D721Med (cell line): ENCODE data around the gene CTXN1.

Source experiments
- DNase-seq: peaks from one replicate; pipeline ENCODE4 v3.0.0; 2011; ENCODE audit warnings: low spot score; ENCODE audit not compliant: insufficient read length
- FAIRE-seq: peaks from 2 replicates; lab custom pipeline; 2011; peaks lifted over from hg19 to GRCh38; lab: Jason Lieb, UNC
- CTCF ChIP-seq: IDR thresholded peaks from 2 replicates; pipeline ENCODE4 v1.5.1; 2012; ENCODE audit warnings: mild to moderate bottlenecking, control low read depth; ENCODE audit not compliant: insufficient read depth; ENCODE audit errors: missing control alignments

The CTXN1 gene

DNA sequence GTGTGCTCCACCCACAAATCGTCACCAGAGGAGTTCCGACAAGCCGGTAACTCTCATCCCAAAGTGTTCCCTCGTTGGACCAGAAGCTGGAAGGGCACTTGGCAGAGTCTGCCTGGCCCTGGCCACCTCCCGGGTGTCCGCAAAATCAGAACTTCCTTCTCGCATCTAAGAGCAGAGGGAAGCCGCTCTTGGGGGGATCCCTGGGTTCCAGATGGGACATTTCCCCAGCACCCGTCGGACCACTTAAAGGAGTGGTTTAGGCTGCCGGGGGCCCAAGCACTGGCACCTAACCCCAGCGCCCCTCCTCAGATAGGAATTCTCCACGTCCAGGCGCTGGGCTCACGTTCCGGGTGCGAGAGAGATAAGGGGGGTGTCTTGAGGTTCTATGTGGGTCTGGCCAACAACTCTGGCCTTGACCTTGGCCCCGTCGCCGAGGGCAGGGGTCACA is 23.1 kb downstream of the CTXN1 start:
- DNase-seq (no peak), FAIRE-seq (no peak)
- TF ChIP-seq CTCF, result no peak

- TF ChIP-seq CTCF, result no peak
- DNase-seq (no peak), FAIRE-seq (no peak)
Observed at GRCh38 chr19:7901337-7901736, 24.6 kb downstream of the CTXN1 start.

DNA sequence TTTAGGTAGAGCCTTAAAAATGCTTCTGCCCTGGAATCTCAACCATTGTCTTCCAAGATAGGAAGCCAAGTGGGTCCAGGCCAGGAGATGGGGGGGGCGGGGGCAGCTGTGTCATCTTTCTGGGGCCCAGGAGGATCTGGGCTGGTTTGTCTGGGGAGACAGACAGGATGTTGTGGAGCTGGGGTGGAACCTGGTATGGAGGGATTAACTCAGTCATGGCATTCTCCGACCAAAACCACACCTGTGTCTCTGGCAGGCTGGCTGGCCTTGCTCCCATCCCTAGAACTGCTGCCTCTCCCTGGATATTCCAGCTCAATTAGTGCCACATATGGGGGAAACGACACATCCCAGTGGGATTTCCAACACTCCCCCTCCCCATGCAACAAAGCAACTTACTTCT is 25.0 kb downstream of the CTXN1 start:
- DNase-seq (no peak), FAIRE-seq (no peak)
- TF ChIP-seq CTCF, result no peak

DNA sequence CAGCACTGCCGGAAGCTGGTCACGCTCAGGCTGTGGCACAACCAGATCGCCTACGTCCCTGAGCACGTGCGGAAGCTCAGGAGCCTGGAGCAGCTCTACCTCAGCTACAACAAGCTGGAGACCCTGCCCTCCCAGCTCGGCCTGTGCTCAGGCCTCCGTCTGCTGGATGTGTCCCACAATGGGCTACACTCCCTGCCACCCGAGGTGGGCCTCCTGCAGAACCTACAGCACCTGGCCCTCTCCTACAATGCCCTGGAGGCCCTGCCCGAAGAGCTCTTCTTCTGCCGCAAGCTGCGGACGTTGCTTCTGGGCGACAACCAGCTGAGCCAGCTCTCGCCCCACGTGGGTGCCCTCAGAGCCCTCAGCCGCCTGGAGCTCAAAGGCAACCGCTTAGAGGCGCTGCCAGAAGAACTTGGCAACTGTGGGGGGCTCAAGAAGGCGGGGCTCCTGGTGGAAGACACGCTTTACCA is 25.5 kb downstream of the CTXN1 start:
- no peak for DNase-seq
- no peak for TF ChIP-seq CTCF
- FAIRE-seq, result no peak

DNA sequence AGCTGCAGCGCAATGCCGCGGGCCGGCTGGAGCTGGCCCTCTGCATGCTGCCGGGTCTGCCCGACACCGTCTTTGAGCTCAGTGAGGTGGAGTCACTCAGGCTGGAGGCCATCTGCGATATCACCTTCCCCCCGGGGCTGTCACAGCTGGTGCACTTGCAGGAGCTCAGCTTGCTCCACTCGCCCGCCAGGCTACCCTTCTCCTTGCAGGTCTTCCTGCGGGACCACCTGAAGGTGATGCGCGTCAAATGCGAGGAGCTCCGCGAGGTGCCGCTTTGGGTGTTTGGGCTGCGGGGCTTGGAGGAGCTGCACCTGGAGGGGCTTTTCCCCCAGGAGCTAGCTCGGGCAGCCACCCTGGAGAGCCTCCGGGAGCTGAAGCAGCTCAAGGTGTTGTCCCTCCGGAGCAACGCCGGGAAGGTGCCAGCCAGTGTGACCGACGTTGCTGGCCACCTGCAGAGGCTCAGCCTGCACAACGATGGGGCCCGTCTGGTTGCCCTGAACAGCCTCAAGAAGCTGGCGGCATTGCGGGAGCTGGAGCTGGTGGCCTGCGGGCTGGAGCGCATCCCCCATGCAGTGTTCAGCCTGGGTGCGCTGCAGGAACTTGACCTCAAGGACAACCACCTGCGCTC is 26.1 kb downstream of the CTXN1 start:
- DNase-seq (no peak), FAIRE-seq (no peak)
- no peak for TF ChIP-seq CTCF

DNA sequence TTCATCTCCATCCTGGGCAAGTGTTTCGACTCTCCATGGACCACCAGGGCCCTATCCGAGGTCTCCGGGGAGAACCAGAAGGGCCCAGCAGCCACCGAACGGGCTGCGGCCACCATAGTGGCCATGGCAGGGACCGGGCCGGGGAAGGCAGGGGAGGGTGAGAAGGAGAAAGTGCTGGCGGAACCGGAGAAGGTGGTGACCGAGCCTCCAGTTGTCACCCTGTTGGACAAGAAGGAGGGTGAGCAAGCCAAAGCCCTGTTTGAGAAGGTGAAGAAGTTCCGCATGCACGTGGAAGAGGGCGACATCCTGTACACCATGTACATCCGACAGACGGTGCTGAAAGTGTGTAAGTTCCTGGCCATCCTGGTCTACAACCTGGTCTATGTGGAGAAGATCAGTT is 27.0 kb downstream of the CTXN1 start:
- DNase-seq (no peak), FAIRE-seq (no peak)
- no peak for TF ChIP-seq CTCF

DNA sequence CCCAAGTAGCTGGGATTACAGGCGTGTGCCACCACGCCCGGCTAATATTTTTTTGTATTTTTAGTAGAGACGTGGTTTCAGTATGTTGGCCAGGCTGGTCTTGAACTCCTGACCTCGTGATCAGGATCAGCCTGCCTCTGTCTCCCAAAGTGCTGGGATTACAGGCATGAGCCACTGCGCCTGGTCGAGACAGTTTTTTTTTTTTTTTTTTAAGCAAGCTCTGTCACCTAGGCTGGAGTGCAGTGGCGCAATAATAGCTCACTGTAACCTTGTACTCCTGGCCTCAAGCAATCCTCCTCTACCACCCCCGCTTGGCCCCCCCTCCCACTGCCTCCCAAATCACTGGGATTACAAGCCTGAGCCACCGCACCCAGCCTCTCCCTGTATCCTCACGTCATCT is 28.6 kb downstream of the CTXN1 start:
- no peak for TF ChIP-seq CTCF
- FAIRE-seq (no peak), DNase-seq (no peak)
